GM04504 (cell line): ENCODE measurements around the gene VSIG10L2.

Source experiments
- DNase-seq: peaks from one replicate; pipeline ENCODE4 v3.0.0-alpha.2; 2012; ENCODE audit warnings: low read depth

The VSIG10L2 gene

GRCh38 chr11:125947419-125948277 is 1.8 kb downstream of the VSIG10L2 start:
- no peak for DNase-seq

GRCh38 chr11:125948278-125949051 is 2.6 kb downstream of the VSIG10L2 start:
- DNase-seq, result no peak

- DNase-seq, result no peak
Observed at GRCh38 chr11:125949271-125950177, 3.7 kb downstream of the VSIG10L2 start.

GRCh38 chr11:125950178-125950490 is 4.3 kb downstream of the VSIG10L2 start:
- DNase-seq, result no peak

GRCh38 chr11:125950696-125951651 is 5.1 kb downstream of the VSIG10L2 start:
- peak; percentile 19 for DNase-seq

- no peak for DNase-seq
Observed at GRCh38 chr11:125951731-125952130, 5.9 kb downstream of the VSIG10L2 start.

GRCh38 chr11:125952559-125952958 is 6.7 kb downstream of the VSIG10L2 start:
- DNase-seq, result no peak

- DNase-seq, result no peak
Observed at GRCh38 chr11:125952973-125953372, 7.1 kb downstream of the VSIG10L2 start.

- DNase-seq, result no peak
Observed at GRCh38 chr11:125953401-125953935, 7.6 kb downstream of the VSIG10L2 start.

GRCh38 chr11:125954123-125954944 is 8.5 kb downstream of the VSIG10L2 start:
- DNase-seq, result no peak

- no peak for DNase-seq
Observed at GRCh38 chr11:125954945-125955640, 9.2 kb downstream of the VSIG10L2 start.

GRCh38 chr11:125955856-125956255 is 10.0 kb downstream of the VSIG10L2 start:
- DNase-seq, result no peak

GRCh38 chr11:125956391-125957134 is 10.7 kb downstream of the VSIG10L2 start:
- DNase-seq, result no peak

- DNase-seq, result no peak
Observed at GRCh38 chr11:125957618-125958332, 11.9 kb downstream of the VSIG10L2 start.

GRCh38 chr11:125958872-125959400 is 13.1 kb downstream of the VSIG10L2 start:
- DNase-seq, result no peak

- no peak for DNase-seq
Observed at GRCh38 chr11:125959511-125959910, 13.7 kb downstream of the VSIG10L2 start.

- no peak for DNase-seq
Observed at GRCh38 chr11:125959931-125960330, 14.1 kb downstream of the VSIG10L2 start.

- no peak for DNase-seq
Observed at GRCh38 chr11:125960771-125961170, 14.9 kb downstream of the VSIG10L2 start.
